T-helper 2 cell (primary cell): ENCODE data around the gene RINL.
A peak's percentile ranks its signal among the peaks of the same experiment; 100 is the strongest.
"Not testable (repeated sequence)": the region's sequence is repeated elsewhere in the genome, so short reads cannot be mapped to it uniquely, and the experiment has no call there.

ENCODE experiments used
- DNase-seq, 5 experiments: peaks; one replicate each; pipeline versions ENCODE4 v3.0.0 to v3.0.0-alpha.2; 2012 to 2022

RINL gene

DNA sequence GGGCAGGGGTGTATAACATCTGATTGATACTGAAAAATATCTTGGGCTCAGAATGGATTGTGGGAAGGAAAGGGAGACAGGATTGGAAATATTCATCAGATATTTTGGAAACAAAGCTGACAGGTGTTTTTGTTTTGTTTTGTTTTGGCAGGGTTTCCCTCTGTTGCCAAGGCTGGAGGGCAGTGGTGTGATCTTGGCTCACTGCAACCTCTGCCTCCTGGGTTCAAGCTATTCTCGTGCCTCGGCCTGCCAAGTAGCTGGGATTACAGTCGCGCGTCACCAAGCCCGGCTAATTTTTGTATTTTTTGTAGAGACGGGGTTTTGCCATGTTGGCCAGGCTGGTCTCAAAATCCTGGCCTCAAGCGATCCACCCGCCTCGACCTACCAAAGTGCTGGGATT lies 4.7 kb downstream of the RINL start:
- DNase-seq = not testable (repeated sequence)

DNA sequence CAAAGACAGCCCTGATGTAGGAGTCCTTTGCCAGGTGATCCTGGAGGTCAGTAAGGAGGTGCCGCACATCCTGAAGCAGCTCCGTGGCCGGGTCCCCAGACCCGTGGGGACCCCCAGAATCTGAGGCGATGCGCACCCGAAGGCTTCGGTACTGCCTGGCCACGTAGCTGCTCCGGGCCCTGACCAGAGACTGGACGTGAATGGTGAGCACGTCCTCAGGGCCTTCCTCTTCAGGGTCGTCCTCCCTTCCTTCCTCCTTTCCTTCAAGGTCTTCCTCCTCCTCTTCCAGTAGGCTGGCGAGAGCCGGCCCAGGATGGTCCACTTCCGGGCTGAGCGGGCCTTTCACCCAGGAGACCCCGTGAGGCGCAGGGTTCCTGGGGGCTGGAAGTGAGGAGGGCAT lies 7.5 kb downstream of the RINL start:
- DNase-seq = no peak

DNA sequence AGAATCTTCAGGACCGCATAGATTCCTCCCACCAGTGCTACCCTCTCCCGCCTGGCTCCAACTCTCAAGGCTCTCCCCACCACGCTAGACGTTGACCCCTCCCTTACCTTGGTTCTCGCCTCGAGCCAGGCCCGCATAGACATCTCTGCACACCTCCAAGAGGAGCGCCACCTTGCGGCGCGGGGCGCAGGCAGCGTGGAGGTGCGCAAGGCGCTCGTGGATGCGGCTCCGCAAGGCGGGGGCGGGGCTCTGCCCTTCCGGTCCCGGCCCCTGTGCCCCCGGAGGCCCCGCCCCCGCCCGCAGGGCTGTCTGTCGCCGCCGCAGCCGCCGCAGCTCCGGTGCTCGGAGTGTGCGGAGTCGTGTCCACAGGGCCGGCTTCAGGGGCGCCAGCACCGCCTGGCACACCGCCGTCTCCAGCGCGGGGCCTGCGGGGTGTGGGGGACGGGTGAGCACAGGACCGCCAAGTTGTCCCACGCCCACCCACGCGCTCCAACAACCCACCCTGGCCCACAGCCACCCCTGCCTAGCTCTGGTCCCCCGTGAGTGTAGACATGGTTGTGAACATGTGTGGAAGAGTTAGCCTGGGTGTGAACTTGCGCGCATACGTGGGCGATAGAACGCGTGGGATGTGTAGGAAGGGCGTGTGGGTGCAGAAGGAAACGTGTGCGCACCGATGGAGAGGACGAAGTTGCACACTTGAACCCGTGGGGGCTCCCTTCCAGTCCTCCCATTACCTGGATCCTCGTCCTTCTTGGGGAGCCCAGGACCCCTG lies 8.1 kb downstream of the RINL start:
- DNase-seq = peak; percentile 85 to 93 (median 92)

DNA sequence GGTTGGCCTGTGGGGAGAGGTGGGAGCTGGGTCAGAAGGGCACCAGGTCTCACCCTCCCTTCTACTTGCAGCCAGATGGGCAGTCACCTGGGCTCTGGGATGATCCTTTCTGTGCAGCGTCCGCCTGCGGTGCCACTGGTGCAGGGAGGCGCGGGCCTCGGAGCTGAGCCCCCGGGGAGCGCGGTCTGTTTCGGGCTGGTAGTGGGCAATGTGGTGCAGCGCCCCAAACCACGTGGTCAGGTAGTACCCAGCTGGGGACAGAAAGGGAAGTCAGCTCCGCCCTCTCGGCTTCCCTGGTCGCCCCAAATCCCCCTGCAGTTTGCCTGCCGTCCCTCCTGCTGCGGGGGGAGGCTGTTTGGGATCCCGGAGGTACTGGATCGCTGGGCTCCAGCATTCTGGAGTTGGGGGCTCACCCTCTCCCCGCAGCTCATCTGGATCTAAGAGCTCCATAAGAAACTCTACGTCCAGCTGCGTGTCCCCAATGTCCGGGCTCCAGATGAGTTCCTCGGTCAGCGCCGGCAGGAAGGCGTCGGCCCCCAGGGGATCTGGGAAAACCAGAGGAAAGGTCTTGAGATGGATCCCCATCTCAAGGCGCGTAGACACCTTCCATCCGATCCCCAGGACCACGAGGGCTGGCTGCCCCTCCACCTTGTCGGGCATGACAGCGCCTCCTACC lies 8.8 kb downstream of the RINL start:
- peak in 2 of 5 experiments; percentile 37 to 43 for DNase-seq

DNA sequence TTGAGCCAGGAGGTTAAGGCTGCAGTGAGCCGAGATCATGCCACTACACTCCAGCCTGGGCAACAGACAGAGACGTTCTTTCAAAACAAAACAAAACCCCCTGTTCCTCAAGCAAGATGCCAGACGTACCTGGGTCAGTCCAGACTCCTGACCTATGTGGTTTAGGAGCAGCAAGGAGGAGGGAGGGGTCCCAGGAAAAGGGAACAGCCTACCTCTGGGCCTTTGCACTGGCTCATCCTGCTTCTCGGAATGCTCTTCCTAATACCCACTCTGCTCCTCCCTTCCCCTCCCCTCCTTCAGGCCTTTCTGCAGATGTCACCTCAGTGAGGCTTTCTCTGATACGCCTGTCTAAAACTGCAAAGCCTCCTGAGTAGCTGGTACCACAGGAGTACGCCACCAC lies 9.5 kb downstream of the RINL start:
- no peak for DNase-seq

DNA sequence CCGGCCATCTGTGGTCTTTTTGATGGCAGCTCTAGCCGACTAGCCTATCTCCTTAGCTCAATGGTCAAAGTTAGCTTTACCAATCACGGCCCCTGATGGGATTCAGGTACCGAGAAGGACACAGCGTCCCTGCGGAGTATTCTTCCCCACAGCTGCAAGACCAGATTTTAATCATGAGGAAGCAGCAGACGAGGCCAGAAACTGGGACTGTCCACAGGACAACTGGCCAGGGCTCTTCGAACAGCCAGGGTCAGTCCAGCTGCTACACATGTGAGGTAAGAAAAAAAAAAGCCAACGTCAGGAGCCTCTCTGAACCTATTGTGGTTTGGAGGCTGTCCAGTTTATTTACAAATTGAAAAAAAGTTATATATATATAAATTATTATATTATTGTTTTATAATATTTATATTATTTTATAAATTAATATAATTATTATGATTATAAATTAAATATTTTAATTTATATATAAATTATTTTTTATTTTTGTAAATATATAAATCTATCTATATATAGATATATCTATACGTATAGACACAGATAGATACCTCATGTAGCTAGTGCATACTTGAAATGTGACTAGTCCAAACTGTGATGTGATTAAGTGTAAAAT lies 10.8 kb downstream of the RINL start:
- DNase-seq = no peak

DNA sequence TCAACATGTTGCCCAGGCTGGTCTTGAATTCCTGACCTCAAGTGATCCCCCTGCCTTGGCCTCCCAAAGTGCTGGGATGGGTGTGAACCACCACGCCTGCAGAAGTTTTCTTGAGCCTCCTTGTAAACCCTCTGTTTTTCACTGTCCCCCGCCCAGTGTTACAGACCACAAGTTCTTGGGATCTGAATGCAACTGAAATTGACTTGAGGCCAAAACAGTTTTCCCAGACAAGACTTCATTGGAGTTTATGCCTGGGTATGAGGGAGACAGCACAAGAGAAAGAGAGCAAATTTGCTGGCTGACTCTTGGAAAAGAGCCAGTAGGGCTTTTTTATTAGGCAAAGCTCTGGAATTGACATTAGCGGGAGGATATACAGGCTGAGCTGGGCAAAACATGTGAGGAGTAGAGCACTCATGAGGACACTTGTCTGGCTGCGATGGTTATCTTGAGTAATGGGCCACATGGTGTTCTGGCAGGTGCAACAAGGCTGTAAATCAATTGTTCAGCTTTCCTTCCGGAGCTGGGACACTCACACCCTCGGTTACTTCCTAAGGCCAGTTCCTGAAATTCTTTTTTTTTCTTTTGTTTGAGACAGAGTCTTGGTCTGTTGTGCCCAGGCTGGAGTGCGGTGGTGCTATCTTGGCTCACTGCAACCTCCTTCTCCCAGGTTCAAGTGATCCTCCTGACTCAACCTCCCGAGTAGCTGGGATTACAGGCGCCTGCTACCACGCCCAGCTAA lies 15.6 kb downstream of the RINL start:
- DNase-seq = no peak

DNA sequence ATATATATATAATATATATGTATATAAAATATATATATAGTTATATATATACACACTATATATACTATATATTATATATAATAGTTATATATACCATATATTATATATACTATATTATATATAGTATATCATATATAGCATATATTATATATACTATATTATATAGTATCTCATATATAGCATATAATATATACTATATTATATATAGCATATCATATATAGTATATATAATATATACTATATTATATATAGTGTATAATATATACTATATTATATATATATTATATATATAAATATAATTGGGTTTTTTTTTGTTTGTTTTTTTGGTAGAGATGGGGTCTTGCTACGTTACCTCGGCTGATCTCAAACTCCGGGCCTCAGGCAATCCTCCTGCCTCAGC lies 16.7 kb downstream of the RINL start:
- DNase-seq = no peak

DNA sequence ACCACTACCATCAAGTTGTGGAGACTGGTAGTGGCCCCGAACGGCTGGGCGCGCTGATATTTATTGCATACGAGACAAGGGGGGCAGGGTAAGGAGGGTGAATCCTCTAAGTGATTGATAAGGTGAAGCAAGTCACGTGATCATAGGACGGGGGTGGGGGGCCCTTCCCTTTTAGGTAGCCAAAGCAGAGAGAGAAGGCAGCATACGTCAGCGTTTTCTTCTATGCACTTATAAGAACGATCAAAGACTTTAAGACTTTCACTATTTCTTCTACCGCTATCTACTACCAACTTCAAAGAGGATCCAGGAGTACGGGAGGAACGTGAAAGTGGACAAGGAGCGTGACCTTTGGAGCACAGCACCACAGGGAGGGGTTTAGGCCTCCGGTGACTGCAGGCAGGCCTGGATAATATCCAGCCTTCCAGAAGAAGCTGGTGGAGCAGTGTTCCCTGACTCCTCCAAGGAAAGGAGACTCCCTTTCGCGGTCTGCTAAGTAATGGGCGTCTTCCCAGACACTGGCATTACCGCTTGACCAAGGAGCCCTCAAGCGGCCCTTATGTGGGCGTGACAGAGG lies 18.4 kb downstream of the RINL start:
- not testable (repeated sequence) for DNase-seq

DNA sequence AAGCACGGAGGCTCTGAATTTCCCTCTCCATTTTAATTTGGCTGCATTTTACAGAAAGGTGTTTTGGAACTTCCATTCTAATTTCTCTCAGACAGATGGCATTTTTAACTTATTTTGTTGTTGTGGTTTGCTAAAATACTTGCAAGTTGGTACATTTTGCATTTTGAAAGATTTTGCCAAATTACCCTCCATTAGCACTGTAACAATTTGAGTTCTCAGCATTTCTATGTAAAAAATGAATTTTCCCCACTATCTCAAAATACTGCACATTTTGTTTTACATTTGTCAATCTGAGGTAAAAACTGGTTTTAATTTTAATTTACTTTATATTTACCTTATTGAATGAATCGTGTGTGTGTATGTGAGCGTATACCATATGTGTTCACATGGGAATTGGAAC lies 21.3 kb downstream of the RINL start:
- no peak for DNase-seq

DNA sequence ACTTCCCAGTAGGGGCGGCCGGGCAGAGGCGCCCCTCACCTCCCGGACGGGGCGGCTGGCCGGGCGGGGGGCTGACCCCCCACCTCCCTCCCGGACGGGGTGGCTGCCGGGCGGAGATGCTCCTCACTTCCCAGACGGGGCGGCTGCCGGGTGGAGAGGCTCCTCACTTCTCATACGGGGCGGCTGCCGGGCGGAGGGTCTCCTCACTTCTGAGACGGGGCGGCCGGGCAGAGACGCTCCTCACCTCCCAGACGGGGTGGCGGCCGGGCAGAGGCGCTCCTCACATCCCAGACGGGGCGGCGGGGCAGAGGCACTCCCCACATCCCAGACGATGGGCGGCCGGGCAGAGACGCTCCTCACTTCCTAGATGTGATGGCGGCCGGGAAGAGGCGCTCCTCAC lies 22.3 kb downstream of the RINL start:
- not testable (repeated sequence) for DNase-seq

DNA sequence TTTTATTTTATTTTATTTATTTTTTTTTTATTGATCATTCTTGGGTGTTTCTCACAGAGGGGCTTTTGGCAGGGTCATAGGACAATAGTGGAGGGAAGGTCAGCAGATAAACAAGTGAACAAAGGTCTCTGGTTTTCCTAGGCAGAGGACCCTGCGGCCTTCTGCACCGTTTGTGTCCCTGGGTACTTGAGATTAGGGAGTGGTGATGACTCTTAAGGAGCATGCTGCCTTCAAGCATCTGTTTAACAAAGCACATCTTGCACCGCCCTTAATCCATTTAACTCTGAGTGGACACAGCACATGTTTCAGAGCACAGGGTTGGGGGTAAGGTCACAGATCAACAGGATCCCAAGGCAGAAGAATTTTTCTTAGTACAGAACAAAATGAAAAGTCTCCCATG lies 23.1 kb downstream of the RINL start:
- DNase-seq = not testable (repeated sequence)

DNA sequence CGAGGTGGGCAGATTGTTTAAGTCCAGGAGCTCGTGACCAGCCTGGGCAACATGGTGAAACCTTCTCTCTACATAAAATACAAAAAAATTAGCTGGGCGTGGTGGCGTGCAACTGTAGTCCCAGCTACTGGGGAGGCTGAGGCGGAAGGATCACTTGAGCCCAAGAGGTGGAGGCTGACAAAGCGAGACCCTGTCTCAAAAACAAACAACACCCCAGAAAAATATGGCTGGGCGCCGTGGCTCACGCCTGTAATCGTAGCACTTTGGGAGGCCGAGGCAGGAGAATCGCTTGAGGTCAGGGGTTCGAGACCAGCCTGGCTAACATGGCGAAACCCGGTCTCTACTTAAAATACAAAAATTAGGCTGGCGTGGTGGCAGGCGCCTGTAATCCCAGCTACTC lies 24.9 kb downstream of the RINL start:
- DNase-seq = no peak

DNA sequence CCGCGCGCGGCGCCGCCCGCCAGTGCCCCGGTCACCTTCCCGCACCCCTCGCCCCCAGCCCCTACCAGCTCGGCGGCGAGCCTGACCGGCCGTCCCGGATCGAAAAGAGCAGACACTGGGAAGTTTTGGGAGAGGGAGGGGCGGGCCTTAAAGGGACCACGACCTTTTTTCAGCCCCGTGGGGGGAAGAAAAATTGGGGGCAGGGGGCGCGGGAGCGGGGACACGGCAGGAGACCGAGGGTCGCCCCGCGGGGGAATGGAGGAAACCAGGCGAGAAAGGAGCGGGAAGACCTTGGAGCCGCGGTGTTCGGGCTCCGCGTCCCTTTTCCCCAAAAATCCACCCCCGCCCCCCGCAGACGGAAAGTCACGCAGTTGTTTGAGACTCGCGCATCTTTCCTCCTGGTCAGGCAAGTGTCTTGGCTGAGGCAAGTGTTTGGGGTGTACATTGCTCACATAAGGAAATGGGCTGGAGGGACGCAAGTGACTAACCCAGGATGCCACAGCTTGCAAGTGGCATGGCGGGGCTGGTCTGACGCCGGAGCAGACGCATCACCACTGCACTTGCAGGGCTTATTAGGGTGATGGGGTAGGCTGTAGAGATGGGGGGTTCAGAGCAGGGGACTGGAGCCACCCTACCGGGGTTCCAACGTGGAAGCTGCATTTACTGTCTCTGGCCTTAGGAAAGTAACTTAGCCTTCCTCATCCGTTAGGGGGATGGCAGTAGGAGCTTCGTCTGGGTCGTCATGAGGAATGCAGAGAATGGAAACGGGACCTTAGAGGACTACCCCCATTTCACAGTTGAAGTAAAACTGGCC lies 25.6 kb downstream of the RINL start:
- peak in 4 of 5 experiments; percentile 40 to 78 (median 59) for DNase-seq

DNA sequence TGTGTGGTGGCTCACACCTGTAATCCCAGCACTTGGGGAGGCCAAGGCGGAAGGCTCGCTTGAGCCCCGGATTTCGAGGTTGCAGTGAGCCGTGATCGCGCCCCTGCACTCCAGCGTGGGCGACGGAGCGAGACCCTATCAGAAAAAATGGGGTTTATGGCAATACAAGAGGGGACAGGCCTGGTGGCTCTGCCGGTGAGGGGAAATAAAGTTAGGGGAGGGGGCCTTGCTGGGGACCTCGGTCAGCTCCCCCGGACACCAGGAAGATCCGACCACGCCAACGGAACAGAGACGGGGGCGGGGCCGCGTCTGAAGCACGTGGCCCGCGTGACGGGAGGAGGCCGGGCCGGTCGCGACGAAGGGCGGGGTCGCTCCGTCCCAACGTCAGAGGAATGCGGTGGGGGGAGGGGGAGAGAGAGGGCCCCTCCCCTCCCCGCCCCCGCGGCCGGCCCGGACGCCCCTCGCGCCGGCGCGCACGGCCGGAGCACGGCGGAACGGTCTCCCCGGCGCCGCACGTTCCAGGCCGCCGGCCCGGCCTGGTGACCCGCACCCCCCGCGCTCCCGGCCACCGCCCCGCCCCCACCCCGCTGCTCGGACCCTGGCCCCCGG lies 26.3 kb downstream of the RINL start:
- peak; percentile 78 to 95 (median 83) for DNase-seq

DNA sequence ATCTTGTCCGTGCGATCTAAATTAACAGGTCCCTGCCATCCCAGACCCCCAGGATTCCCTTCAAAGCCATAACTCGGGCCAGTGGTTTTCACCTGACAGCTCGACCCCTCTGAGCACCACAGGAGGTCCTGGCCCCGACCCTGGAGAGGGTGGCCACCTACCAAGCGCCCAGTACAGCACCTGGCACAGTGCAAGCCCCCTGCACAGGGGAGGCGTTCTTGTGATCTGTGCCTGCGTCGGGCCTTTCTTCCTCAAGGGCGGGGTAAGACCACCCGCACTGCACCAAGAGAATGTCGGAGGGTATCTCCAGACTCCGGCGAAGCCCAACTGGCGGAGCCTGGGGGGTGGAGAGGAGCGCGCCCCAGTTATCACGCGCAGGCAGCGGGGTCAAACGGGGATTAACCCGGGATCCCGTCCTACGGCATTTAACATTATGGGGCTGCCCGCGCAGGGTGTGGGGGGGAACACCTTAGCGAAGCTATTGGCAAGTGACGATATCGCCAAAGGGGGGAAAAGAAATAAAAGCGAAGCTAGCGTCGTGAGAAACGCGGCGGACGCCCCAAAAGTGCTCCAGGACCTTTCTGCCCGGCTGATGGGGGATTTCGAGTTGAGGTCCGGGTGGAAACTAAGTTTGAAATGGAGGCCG lies 27.0 kb downstream of the RINL start:
- peak in 3 of 5 experiments; percentile 15 to 52 (median 25) for DNase-seq

DNA sequence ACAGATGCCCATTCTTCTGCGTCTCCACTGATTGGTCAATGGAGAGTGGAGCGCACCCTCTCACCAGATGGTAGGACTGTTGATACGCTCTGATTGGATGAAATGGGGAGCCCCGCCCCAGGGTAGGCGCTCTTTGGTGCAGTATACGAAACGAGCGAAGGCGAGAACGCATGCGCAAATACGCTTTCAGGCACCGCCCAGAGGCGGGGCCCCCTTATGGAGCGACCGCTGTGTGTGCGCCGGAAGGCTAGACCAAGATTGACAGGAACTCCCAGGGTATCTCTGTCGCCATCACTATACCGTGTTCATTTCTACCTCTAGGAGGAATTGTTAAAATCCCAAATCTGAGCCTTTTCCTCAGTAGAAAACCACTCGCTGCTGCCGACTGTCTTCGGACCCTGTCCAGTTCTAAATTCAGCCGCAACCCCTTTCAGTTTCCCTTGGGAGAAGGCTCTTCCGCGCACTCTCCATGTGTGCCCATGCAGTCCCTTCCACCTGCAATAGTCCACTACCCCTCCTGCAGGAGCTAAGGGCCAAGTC lies 27.6 kb downstream of the RINL start:
- peak in 2 of 5 experiments; percentile 92 to 100 for DNase-seq

DNA sequence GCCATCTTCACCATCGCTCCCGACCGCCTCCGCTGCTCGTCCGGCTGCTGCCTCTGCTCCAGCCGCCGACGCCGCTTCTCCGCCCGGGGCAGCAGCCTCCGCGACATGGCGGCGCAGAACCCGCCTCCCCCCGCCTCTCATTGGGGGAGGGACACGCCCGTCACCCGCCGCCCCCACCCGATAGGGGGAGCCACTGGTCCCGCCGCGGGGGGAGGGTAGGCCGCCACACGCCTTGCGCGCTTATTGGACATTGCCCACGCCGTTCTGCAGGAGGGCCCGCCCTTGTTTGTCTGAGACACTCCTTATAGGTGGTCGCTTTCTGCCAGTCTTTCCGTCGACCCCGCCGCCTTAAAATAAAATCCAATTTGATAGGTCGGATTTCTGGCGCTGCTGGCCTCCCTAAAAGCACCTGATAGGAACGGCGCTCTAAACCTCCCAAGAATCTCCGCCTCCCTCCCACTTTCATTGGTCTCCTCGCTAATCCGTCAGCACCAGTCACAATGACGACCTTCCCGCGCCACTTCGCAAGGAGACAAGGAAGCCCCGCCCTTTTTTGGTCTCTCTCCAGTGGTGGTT lies 28.1 kb downstream of the RINL start, which contains the start of gene HNRNPL:
HNRNPL (minus strand) TSS at position 127 of the 576 bp plus-strand sequence; CDS start at position 107, 20 bp downstream.
- DNase-seq = peak in 4 of 5 experiments; percentile 97 to 100 (median 99)

DNA sequence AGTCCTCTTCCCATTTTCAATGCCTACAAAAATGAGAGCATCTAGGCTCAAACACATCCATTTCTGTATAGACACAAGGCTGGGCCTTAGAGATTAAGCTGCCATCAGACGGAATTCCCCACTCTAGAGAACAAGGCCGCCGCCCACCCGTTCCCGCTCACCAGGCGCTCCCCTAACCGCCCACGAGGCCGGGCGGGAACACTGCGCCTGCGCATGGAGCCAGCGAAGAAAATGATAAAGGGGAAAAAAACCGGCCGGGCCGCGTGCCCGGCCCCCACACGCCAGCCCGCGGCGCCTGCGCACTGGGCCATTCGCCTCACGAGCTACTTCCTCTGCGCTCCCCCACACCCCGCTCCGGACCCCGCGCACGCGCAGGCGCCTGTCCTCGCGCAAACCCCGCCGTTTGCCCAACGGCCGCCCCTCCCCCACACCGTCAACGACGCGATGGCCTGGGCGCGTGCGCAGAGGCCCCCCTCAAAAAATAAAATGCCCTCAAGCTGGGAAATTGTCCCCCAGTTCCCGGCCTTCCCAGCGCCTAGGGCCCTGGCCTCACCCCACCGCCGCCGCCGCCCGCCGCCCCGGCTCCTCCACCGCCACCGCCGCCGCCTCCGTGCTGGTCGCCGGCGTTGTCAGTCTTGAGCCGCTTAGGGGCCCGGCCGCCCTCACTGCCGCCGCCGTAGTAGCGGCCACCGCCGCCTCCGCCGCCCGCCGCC lies 28.8 kb downstream of the RINL start:
- peak; percentile 92 to 99 (median 97) for DNase-seq
